ENCODE measurements around the gene ERF. TPM values are rescaled to one million over a fixed set of nuclear protein-coding genes. Genes with fewer than 3 reads are reported as not detected.
"Not testable (repeated sequence)": the region's sequence is repeated elsewhere in the genome, so short reads cannot be mapped to it uniquely, and the experiment has no call there.

ERF gene
- polyA plus RNA-seq, 12 donors = 27.1 to 66.4 (median 32.7) TPM; not detected in 1

DNA sequence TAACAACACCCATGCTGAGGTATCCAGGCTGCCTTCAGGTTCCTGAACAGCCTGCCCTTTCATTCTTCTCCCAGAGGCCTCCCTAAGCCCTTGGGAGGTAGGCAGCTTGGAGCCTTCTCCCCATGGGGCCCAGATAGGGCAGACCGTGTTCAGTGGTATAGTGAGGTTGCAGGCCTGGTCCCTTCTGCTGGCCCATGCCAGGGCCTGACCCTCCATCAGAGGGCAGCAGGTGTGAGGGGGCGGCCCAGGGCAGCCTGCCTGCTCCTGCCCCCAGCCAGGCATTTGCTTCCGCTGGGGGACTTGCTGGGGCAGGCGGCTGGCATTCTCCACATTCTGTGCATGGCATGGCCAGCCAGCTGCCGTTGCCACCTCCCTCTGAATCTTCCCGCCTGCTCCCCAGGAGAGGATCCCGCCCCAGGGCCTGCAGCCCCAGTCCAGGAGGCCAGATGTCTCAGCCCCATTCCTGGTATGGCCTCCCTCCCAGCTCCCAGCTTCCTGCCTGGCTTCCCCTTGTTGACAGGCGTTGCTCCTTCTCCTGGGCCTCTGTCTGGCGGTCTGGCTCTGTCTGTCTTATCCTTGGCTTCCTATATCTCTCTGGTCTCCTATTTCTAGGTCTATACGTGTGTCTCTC, 23.0 kb upstream of the ERF start:
- DNase-seq = no peak

GRCh38 chr19:42276821-42277220, 21.9 kb upstream of the ERF start:
- no peak for DNase-seq

DNA sequence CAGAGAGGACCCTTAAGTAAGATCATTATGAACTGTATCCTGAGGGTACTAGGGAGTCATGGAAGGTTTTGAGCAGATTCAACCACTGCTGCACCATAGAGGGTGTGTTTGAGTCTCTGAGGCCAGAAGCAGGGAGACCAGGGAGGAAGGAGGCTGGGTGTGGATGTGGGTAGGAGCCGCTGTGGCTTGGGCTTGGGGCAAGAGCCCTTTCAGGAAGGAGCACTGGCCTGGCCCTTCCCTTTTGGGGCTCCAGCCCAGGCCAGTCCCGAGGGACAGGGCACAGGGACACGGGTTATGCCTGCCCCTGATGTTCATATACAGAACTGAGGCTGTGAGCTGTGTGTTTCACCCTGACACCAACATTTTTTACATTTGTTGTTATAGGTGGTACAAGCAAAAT, 21.4 kb upstream of the ERF start:
- DNase-seq = no peak

- no peak for DNase-seq
These were observed 20.6 kb upstream of the ERF start for GRCh38 chr19:42275517-42275916.

- no peak for DNase-seq
These were observed 20.2 kb upstream of the ERF start for GRCh38 chr19:42275103-42275502.

GRCh38 chr19:42274065-42274682, 19.2 kb upstream of the ERF start:
- DNase-seq = no peak

DNA sequence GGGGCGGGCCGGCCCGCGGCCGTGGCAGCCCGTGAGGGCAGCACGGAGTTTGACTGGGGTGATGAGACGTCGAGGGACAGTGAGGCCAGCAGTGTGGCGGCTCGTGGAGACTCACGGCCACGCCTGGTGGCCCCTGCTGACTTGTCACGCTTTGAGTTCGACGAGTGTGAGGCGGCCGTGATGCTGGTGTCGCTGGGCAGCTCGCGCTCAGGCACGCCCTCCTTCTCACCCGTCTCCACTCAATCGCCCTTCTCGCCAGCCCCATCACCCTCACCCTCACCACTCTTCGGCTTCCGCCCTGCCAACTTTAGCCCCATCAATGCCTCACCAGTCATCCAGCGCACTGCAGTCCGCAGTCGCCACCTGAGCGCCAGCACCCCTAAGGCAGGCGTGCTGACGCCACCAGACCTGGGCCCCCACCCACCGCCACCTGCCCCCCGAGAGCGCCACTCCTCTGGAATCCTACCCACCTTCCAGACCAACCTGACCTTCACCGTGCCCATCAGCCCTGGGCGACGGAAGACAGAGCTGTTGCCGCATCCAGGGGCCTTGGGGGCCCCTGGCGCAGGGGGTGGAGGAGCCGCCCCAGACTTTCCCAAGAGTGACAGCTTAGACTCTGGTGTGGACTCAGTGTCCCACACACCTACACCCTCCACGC, 18.6 kb upstream of the ERF start:
- DNase-seq = no peak

GRCh38 chr19:42272989-42273406, 18.1 kb upstream of the ERF start:
- DNase-seq = no peak

- no peak for DNase-seq
These were observed 17.6 kb upstream of the ERF start for GRCh38 chr19:42272535-42272897.

DNA sequence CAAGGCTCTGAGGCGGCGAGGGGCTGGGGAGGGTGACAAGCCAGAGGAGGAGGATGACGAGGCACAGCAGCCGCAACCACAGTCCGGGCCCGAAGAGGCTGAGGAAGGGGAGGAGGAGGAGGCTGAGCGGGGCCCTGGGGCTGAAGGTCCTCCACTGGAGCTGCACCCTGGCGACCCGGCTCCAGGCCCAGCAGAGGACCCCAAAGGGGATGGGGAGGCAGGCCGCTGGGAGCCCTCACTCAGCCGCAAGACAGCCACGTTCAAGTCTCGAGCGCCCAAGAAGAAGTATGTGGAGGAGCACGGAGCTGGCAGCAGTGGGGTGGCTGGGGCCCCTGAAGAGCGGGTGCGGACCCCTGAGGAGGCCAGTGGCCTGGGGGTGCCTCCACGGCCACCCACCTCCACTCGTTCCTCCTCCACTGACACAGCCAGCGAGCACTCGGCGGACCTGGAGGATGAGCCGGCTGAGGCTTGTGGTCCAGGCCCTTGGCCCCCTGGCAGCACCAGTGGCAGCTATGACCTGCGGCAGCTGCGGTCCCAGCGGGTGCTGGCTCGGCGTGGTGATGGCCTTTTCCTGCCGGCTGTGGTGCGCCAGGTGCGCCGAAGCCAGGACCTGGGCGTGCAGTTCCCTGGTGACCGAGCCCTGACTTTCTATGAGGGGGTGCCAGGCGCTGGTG, 17.1 kb upstream of the ERF start:
- DNase-seq = no peak

- DNase-seq = no peak
These were observed 16.1 kb upstream of the ERF start for GRCh38 chr19:42271045-42271419.

GRCh38 chr19:42270346-42271044, 15.6 kb upstream of the ERF start:
- DNase-seq = no peak

DNA sequence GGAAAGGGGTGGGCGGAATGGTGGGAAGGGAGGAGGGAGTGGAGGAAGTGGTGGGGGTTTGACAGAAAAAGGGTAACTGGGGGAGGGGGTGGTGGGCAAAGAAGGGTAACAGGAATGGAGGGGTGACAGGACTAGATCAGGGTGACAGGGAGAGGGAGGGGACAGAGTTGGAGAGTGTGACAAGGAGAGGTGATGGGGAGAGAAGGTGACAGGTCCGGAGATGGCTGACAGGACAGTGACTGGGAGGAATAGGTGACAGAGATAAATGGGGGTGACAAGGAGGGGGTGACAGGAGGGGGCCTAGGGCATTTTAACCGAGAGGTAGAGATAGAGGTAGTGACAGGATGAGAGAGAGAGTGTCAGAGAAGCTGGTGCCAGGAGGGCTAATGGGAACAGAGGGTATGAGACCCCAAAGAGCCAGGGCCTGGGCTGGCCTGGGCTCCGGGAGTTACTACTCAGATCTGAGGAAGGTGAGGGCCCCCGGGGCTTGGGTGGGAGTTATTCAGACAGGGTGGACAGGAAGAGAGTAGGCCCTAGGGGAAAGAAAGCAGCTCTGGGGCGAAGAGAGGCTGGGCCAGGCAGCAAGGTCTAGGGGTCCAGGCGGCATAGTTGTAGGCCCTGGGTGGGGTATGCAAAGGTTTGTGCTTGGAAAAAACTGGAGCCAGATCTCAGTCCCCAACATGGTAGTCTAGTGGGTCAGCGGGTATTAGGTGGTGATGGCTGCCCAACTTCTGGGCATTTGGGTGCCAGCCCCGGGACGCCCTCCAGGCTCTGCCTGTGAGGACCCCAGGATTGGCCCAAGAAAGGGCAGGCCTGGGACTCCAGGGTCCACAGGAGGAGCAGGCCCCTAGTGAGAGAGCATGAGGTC, 14.8 kb upstream of the ERF start:
- DNase-seq = no peak

GRCh38 chr19:42268704-42269477, 14.0 kb upstream of the ERF start, which contains the start of gene CIC:
Gene CIC, plus strand, starts transcription at chr19:42269252. Its CDS starts 2,532 bp downstream, at chr19:42271784.
- DNase-seq = peak; percentile 100

DNA sequence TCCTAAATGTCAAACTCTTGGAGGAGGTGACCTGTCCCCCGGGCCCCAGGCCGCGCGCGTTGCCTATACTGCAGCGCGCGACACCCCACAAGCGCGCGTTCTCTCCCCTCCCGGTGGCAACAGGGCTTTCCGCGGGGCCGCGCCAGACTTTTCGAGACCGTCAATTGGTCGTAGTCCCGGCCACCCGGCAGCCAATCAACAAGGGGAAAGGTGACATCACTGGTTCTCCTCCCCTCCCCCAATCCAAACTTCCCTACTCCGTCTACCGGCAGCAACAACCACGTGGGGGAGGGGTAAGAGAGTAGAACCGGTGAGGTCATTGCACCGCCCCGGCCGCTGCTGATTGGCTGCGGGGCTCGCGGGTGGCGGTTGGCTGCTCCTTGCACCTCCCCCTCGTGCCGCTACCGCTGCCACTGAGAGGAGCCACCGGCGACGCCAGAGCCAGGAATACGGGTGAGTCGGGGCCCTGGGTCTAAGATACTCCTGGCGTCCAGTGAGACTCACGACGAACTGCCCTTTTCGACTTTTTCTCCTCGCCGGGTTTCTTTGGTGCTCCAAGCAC, 13.3 kb upstream of the ERF start:
- DNase-seq = peak; percentile 100

DNA sequence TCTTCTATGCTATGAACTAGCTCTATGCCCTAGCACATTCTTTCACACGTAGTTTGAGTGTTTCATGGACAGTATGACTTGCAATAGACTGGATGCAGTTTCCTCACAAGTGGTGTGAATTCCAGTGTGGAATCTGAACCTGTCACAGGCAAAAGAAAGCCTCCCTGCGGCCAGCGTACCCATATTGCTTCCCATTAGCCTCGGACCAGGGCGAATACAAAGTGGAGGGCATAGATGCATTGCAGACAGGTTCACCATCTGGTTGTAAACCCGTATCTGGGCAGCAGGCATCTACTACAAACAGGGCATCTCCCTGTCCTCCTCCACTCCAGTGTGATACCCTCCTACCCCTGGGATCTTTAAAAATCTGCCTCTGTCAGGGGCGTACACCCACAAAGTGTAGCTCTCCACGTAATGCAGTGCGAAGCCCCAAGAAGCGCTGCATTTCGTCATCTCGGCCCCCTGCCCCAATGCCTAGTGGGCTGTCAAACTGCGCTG, 12.8 kb upstream of the ERF start:
- DNase-seq = no peak

- DNase-seq = not testable (repeated sequence)
These were observed 12.1 kb upstream of the ERF start for GRCh38 chr19:42266928-42267603.

- DNase-seq = not testable (repeated sequence)
These were observed 11.2 kb upstream of the ERF start for GRCh38 chr19:42266105-42266504.

DNA sequence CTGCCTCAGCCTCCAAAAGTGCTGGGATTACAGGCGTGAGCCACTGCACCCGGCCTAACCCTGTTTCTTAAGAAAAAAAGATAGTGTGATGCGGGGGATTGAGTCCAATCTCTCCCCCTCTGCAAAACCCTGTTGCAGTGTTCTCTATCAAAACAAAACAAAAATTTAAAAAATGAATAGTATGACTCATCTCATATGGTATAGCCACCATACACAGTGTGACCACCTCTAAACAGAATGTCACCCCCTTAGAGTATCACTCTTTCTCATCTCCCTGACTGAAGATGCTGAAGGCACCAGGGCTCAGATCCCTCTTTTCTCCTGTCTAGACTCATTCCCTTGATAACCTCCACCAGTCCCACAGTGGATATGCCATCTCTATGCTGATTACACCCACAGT, 6.8 kb upstream of the ERF start:
- DNase-seq = no peak

Measured in muscle of arm (tissue), 12 donors.